Loucy (cell line): ENCODE measurements around the gene TLR3.
"Not testable (repeated sequence)": the region's sequence is repeated elsewhere in the genome, so short reads cannot be mapped to it uniquely, and the experiment has no call there.

Experiments
- H2AFZ ChIP-seq: fragments of 200-600 bp; sonication (generic); 2 replicates; pipeline ENCODE4 v1.6.0; 2016; ENCODE audit warnings: antibody characterized with exemption, mild to moderate bottlenecking, low read length, moderate library complexity
- H3F3A ChIP-seq: fragments of 200-600 bp; 2 replicates; pipeline ENCODE4 v1.6.0; 2016; ENCODE audit warnings: antibody characterized with exemption, low read depth, mild to moderate bottlenecking
- H3K27me3 ChIP-seq: fragments of 200-600 bp; sonication (generic); 2 replicates; pipeline ENCODE4 v1.6.1; 2014; ENCODE audit warnings: low read length, mild to moderate bottlenecking; ENCODE audit not compliant: insufficient read depth, poor library complexity, severe bottlenecking
- H3K36me3 ChIP-seq: fragments of 200-600 bp; sonication (generic); 2 replicates; pipeline ENCODE4 v1.6.1; 2016; ENCODE audit warnings: low read length; ENCODE audit not compliant: insufficient read depth
- H3K4me1 ChIP-seq: fragments of 200-600 bp; sonication (generic); 2 replicates; pipeline ENCODE4 v1.5.1; 2014; ENCODE audit warnings: low read length, mild to moderate bottlenecking; ENCODE audit not compliant: insufficient read depth, poor library complexity, severe bottlenecking
- H3K4me2 ChIP-seq: fragments of 200-600 bp; sonication (generic); 2 replicates; pipeline ENCODE4 v1.6.0; 2014; ENCODE audit warnings: antibody characterized with exemption, low read length, low read depth, mild to moderate bottlenecking; ENCODE audit not compliant: poor library complexity, severe bottlenecking
- H3K4me3 ChIP-seq: fragments of 200-600 bp; sonication (generic); 2 replicates; pipeline ENCODE4 v1.5.1; 2014; ENCODE audit warnings: low read length, mild to moderate bottlenecking, mixed read lengths; ENCODE audit not compliant: poor library complexity, severe bottlenecking
- H3K79me2 ChIP-seq: fragments of 200-600 bp; sonication (generic); 2 replicates; pipeline ENCODE4 v1.6.1; 2014; ENCODE audit warnings: low read length; ENCODE audit not compliant: insufficient read depth
- H3K9ac ChIP-seq: fragments of 200-600 bp; sonication (generic); 2 replicates; pipeline ENCODE4 v1.6.0; 2014; ENCODE audit warnings: mild to moderate bottlenecking, low read depth, low read length, moderate library complexity; ENCODE audit not compliant: poor library complexity, severe bottlenecking
- H3K9me2 ChIP-seq: fragments of 200-600 bp; sonication (generic); replicated peaks from 2 replicates; pipeline ENCODE4 v1.6.1; 2016; ENCODE audit warnings: low read depth, low read length, mixed read lengths
- H3K9me3 ChIP-seq: fragments of 200-600 bp; sonication (generic); 2 replicates; pipeline ENCODE4 v1.6.1; 2014; ENCODE audit warnings: mild to moderate bottlenecking, antibody characterized with exemption, low read length, low read depth; ENCODE audit not compliant: insufficient read depth
- H4K20me1 ChIP-seq: fragments of 200-600 bp; sonication (generic); 2 replicates; pipeline ENCODE4 v1.6.0; 2014; ENCODE audit warnings: antibody characterized with exemption, low read length, mild to moderate bottlenecking; ENCODE audit not compliant: insufficient read depth, poor library complexity, severe bottlenecking
- CTCF ChIP-seq: fragments of 200-600 bp; sonication (generic); conservative IDR thresholded peaks from 2 replicates; pipeline ENCODE4 v1.5.1; 2014; ENCODE audit warnings: mild to moderate bottlenecking, antibody characterized with exemption, low read length
- EZH2phosphoT487 ChIP-seq: fragments of 200-600 bp; IDR thresholded peaks from 2 replicates; pipeline ENCODE4 v1.6.1; 2018; ENCODE audit warnings: antibody characterized with exemption, mild to moderate bottlenecking, moderate library complexity, borderline replicate concordance

TLR3 gene

GRCh38 chr4:186032259-186032658 lies 36.7 kb upstream of the TLR3 start:
- H2AFZ ChIP-seq: no peak overlapping the region
- H3K36me3 ChIP-seq: no peaks in the 10 kb centered on the region
- H3K4me3 ChIP-seq: no peak overlapping the region
- H3K9me2 ChIP-seq: no peaks in the 10 kb centered on the region
- no peaks in the 10 kb centered on the region for H4K20me1 ChIP-seq
- no peaks in the 10 kb centered on the region for H3K79me2 ChIP-seq
- no peaks in the 10 kb centered on the region for H3F3A ChIP-seq
- TF ChIP-seq CTCF (0 out of 2 replicates have a peak, but pooled peaks have one; percentile 17), EZH2phosphoT487 (no peak)
- H3K9me3 ChIP-seq: no peaks in the 10 kb centered on the region; the same call in 1 of the 2 replicates
- no peaks in the 10 kb centered on the region for H3K27me3 ChIP-seq
- H3K9ac ChIP-seq: no peak overlapping the region
- H3K4me2 ChIP-seq: no peak overlapping the region
- H3K4me1 ChIP-seq: no peaks in the 10 kb centered on the region

- Histone ChIP-seq H3K9me3 (no peaks in the 10 kb centered on the region; the same call in 1 of the 2 replicates), H3K9ac (no peak overlapping the region), H3K27me3 (no peaks in the 10 kb centered on the region), H3K9me2 (no peaks in the 10 kb centered on the region), H3K79me2 (no peaks in the 10 kb centered on the region), H3K4me3 (no peak overlapping the region), H3K36me3 (no peaks in the 10 kb centered on the region), H3K4me1 (no peaks in the 10 kb centered on the region), H3K4me2 (no peak overlapping the region), H2AFZ (no peak overlapping the region), H4K20me1 (no peaks in the 10 kb centered on the region), H3F3A (no peaks in the 10 kb centered on the region)
- TF ChIP-seq CTCF (no peak), EZH2phosphoT487 (no peak)
Observed at GRCh38 chr4:186033027-186033426, 35.9 kb upstream of the TLR3 start.

GRCh38 chr4:186034613-186035012 lies 34.3 kb upstream of the TLR3 start:
- not testable (repeated sequence) for H3K27me3 ChIP-seq, H3F3A ChIP-seq, H3K4me2 ChIP-seq, H4K20me1 ChIP-seq, H3K36me3 ChIP-seq, H3K9me3 ChIP-seq, H2AFZ ChIP-seq, H3K4me1 ChIP-seq, H3K79me2 ChIP-seq, H3K9me2 ChIP-seq, H3K9ac ChIP-seq, H3K4me3 ChIP-seq

- no peaks in the 10 kb centered on the region; the same call in 1 of the 2 replicates for H3K9me3 ChIP-seq
- H4K20me1 ChIP-seq: no peaks in the 10 kb centered on the region
- TF ChIP-seq CTCF (no peak), EZH2phosphoT487 (no peak)
- no peak overlapping the region for H2AFZ ChIP-seq
- no peak overlapping the region for H3K9ac ChIP-seq
- no peaks in the 10 kb centered on the region for H3K4me1 ChIP-seq
- H3K36me3 ChIP-seq: no peaks in the 10 kb centered on the region
- H3K4me3 ChIP-seq: no peak overlapping the region
- H3F3A ChIP-seq: no peaks in the 10 kb centered on the region
- no peak overlapping the region for H3K4me2 ChIP-seq
- H3K27me3 ChIP-seq: no peaks in the 10 kb centered on the region
- no peaks in the 10 kb centered on the region for H3K79me2 ChIP-seq
- no peaks in the 10 kb centered on the region for H3K9me2 ChIP-seq
Observed at GRCh38 chr4:186036976-186037581, 31.9 kb upstream of the TLR3 start.
